ENCODE measurements around the gene FLNB. TPM values are rescaled to one million over a fixed set of nuclear protein-coding genes. Genes with fewer than 3 reads are reported as not detected.

Gene FLNB
- total and polyA plus RNA-seq, 2 of the 8 experiments (the other 6 are each of a cell fraction or from before 2014, with no cell fraction given) = 72.3 to 118 TPM

GRCh38 chr3:58161435-58162398 is 153.5 kb downstream of the FLNB start (continued):
- no peak for TF ChIP-seq HDAC2 (IDR thresholded peaks at IDR 0.05; ENCODE audit: borderline replicate concordance in 1 of 2, low read depth in 2 of 2, low read length in 2 of 2)
- no peak for TF ChIP-seq CBX5 (IDR thresholded peaks at IDR 0.05; ENCODE audit: low read depth, low read length)
- no peak for TF ChIP-seq NRF1 (IDR thresholded peaks at IDR 0.05; ENCODE audit: low read depth, low read length)
- no peak for TF ChIP-seq USF2 (IDR thresholded peaks at IDR 0.05; ENCODE audit: low read length)
- no peak for TF ChIP-seq JUN (IDR thresholded peaks at IDR 0.05; ENCODE audit: low read depth, low read length)
- TF ChIP-seq BACH1 (IDR thresholded peaks at IDR 0.05; ENCODE audit: low read length) = no peak
